DMS 273 (cell line): ENCODE results near the gene VPS9D1.
"Not testable (repeated sequence)": the region's sequence is repeated elsewhere in the genome, so short reads cannot be mapped to it uniquely, and the experiment has no call there.

Experiments
- DNase-seq: peaks from one replicate; lab custom pipeline; 2025; ENCODE audit not compliant: unreplicated experiment; lab: John Stamatoyannopoulos, UW

Gene VPS9D1

GRCh38 chr16:89668790-89669158 lies 51.9 kb downstream of the VPS9D1 start:
- no peak for DNase-seq

- DNase-seq, result no peak
Observed at GRCh38 chr16:89667633-89668032, 53.1 kb downstream of the VPS9D1 start.

- DNase-seq, result peak; percentile 75
Observed at GRCh38 chr16:89667000-89667399, 53.7 kb downstream of the VPS9D1 start.

- not testable (repeated sequence) for DNase-seq
Observed at GRCh38 chr16:89664238-89664637, 56.5 kb downstream of the VPS9D1 start.

GRCh38 chr16:89661215-89661614 lies 59.5 kb downstream of the VPS9D1 start:
- no peak for DNase-seq

- DNase-seq, result no peak
Observed at GRCh38 chr16:89660146-89660545, 60.6 kb downstream of the VPS9D1 start.

- peak; percentile 66 for DNase-seq
Observed at GRCh38 chr16:89658221-89658879, 62.3 kb downstream of the VPS9D1 start.

GRCh38 chr16:89657442-89658220 lies 63.1 kb downstream of the VPS9D1 start, which contains the start of the genes CHMP1A and SPATA33:
Gene CHMP1A, minus strand, starts transcription at chr16:89657708. Its CDS starts 120 bp downstream, at chr16:89657588.
Gene SPATA33, plus strand, starts transcription at chr16:89657836. Its CDS starts 76 bp downstream, at chr16:89657912.
- peak; percentile 96 for DNase-seq
